Endothelial cell of umbilical vein (primary cell): ENCODE measurements around the gene CHST8. TPM values are rescaled to one million over a fixed set of nuclear protein-coding genes. Genes with fewer than 3 reads are reported as not detected.

Experiments used
- Bru-seq: library from RNA; stranded (reverse); fragments of 400-500 nt; gene quantifications from one replicate; lab custom pipeline; 2021; lab: Mats Ljungman, UMichigan
- BruChase-seq, 2 experiments: library from RNA; stranded (reverse); fragments of 400-500 nt; gene quantifications; one replicate each; lab custom pipeline; 2021; lab: Mats Ljungman, UMichigan
- BruUV-seq: library from RNA; stranded (reverse); fragments of 400-500 nt; replicated peaks from 2 replicates; lab custom pipeline; 2021; lab: Mats Ljungman, UMichigan
- CTCF ChIA-PET: fragments of 300-600, 350-600 bp; sonication (Branson Sonifier 250); formaldehyde crosslinking; loops from one replicate; lab custom pipeline; 2021; ENCODE audit warnings: antibody characterized with exemption, inconsistent platforms; lab: Charles Lee
- POLR2A ChIA-PET: fragments of 300-600, 350-600 bp; sonication (Branson Sonifier 250); formaldehyde crosslinking; loops from one replicate; lab custom pipeline; 2021; ENCODE audit warnings: antibody characterized with exemption, inconsistent platforms; lab: Charles Lee
- DNase-seq: peaks from one replicate; pipeline ENCODE4 v3.0.0-alpha.2; 2011; ENCODE audit warnings: low read depth, low spot score
- FAIRE-seq: peaks from 2 replicates; lab custom pipeline; 2011; peaks lifted over from hg19 to GRCh38; lab: Jason Lieb, UNC
- H2AFZ ChIP-seq: 2 replicates; pipeline ENCODE4 v1.6.0; 2012; ENCODE audit warnings: low read depth, low read length, control low read depth, inconsistent platforms
- H3K27ac ChIP-seq: 2 replicates; pipeline ENCODE4 v1.5.1; 2011; ENCODE audit warnings: low read depth, mild to moderate bottlenecking, control low read depth, low read length, moderate library complexity; ENCODE audit not compliant: insufficient read depth
- H3K27me3 ChIP-seq, 2 experiments: 2 replicates each; pipeline versions ENCODE4 v1.6.0 to v1.6.1; 2011; ENCODE audit warnings: low read length in 2 of 2, mixed read lengths in 1 of 2; ENCODE audit not compliant: control insufficient read depth in 2 of 2, insufficient read depth in 2 of 2
- H3K36me3 ChIP-seq, 2 experiments: 2 replicates in 1 of 2; 3 replicates in 1 of 2; pipeline ENCODE4 v1.5.1; 2011; ENCODE audit warnings: low read length in 2 of 2, mild to moderate bottlenecking in 1 of 2, moderate library complexity in 1 of 2; ENCODE audit not compliant: control insufficient read depth in 2 of 2, insufficient read depth in 2 of 2; ENCODE audit errors: extremely low read depth in 1 of 2
- H3K4me1 ChIP-seq: 3 replicates; pipeline ENCODE4 v1.5.1; 2011; ENCODE audit warnings: mild to moderate bottlenecking, low read length; ENCODE audit not compliant: control insufficient read depth, insufficient read depth; ENCODE audit errors: extremely low read depth
- H3K4me2 ChIP-seq: 2 replicates; pipeline ENCODE4 v1.6.1; 2011; ENCODE audit warnings: low read length, control low read depth, mixed read lengths; ENCODE audit not compliant: insufficient read depth
- H3K4me3 ChIP-seq, 3 experiments: fragments of 200-600 bp in 1 of 3; sonication (generic), shearing (Covaris generic) in 1 of 3; replicated peaks in 1 of 3; 2 replicates each; pipeline ENCODE4 v1.5.1; 2011 to 2016; ENCODE audit warnings: control low read depth in 3 of 3, low read length in 3 of 3, mild to moderate bottlenecking in 2 of 3, inconsistent platforms in 1 of 3, low read depth in 1 of 3, moderate library complexity in 1 of 3; ENCODE audit not compliant: insufficient read depth in 1 of 3
- H3K79me2 ChIP-seq: 2 replicates; pipeline ENCODE4 v1.6.0; 2012; ENCODE audit warnings: low read length, inconsistent platforms; ENCODE audit not compliant: control insufficient read depth, insufficient read depth
- H3K9ac ChIP-seq: replicated peaks from 2 replicates; pipeline ENCODE3; 2011; ENCODE audit warnings: low read length, control low read depth; ENCODE audit not compliant: insufficient read depth; ENCODE audit errors: extremely low read depth
- H3K9me1 ChIP-seq: replicated peaks from 3 replicates; pipeline ENCODE4 v1.6.0; 2011; ENCODE audit warnings: mild to moderate bottlenecking, low read length; ENCODE audit not compliant: control insufficient read depth, insufficient read depth; ENCODE audit errors: extremely low read depth
- H3K9me3 ChIP-seq: replicated peaks from 2 replicates; pipeline ENCODE4 v1.5.1; 2012; ENCODE audit warnings: low read length, inconsistent platforms; ENCODE audit not compliant: control insufficient read depth, insufficient read depth
- H4K20me1 ChIP-seq: replicated peaks from 2 replicates; pipeline ENCODE3; 2011; ENCODE audit warnings: mild to moderate bottlenecking, low read length; ENCODE audit not compliant: control insufficient read depth, insufficient read depth; ENCODE audit errors: extremely low read depth
- CTCF ChIP-seq, 2 donors: IDR thresholded peaks; 1 replicate in 1 of 2; 2 replicates in 1 of 2; pipeline ENCODE4 v1.5.1; 2011; ENCODE audit warnings: low read length in 2 of 2, mild to moderate bottlenecking in 2 of 2, moderate library complexity in 2 of 2, control low read depth in 1 of 2, inconsistent platforms in 1 of 2, low read depth in 1 of 2; ENCODE audit not compliant: insufficient read depth in 1 of 2; ENCODE audit errors: extremely low read depth in 1 of 2
- FOS ChIP-seq: IDR thresholded peaks from 2 replicates; pipeline ENCODE4 v1.6.1; 2011; ENCODE audit warnings: mild to moderate bottlenecking, low read length, moderate library complexity, borderline replicate concordance; ENCODE audit not compliant: insufficient read depth
- GATA2 ChIP-seq: IDR thresholded peaks from 2 replicates; pipeline ENCODE4 v1.7.0; 2011; ENCODE audit warnings: low read depth, mild to moderate bottlenecking, moderate library complexity, mixed read lengths, low read length; ENCODE audit not compliant: insufficient read length, insufficient read depth
- MAX ChIP-seq: IDR thresholded peaks from 2 replicates; pipeline ENCODE4 v1.6.1; 2011; ENCODE audit not compliant: insufficient read depth, insufficient read length
- POLR2A ChIP-seq: IDR thresholded peaks from 2 replicates; pipeline ENCODE4 v1.6.1; 2012; ENCODE audit warnings: low read depth, mild to moderate bottlenecking, control low read depth, low read length
- POLR2AphosphoS5 ChIP-seq: IDR thresholded peaks from 2 replicates; pipeline ENCODE4 v1.6.1; 2012; ENCODE audit warnings: low read depth, mild to moderate bottlenecking, control low read depth, low read length, moderate library complexity; ENCODE audit not compliant: insufficient read depth
- dilution Hi-C: fragments of 300-500 bp; cut with MboI; formaldehyde crosslinking; loops from one replicate; pipeline ENCODE4 v1.15.0; 2019; ENCODE audit warnings: low sequenced_read_pairs; ENCODE audit not compliant: extremely low pct_ligation_motif_present
- intact Hi-C: fragments of 100-400 bp; cut with micrococcal nuclease; formaldehyde crosslinking; loops from one replicate; pipeline ENCODE4 v1.10.0; 2022
- long read RNA-seq: library from polyadenylated mRNA; stranded (forward); transcript quantifications from one replicate; pipeline ENCODE4 v2.0.0, GENCODE V29; 2021
- polyA minus RNA-seq, 3 experiments: library from RNA; depleted of rRNA, polyadenylated mRNA; stranded (reverse); fragments of >200 nt; gene quantifications; 1 replicate in 1 of 3; 2 replicates in 2 of 3; pipeline ENCODE4 v1.2.3, GENCODE V29; 2011
- polyA plus RNA-seq, 4 experiments: library from polyadenylated mRNA; depleted of rRNA in 3 of 4; stranded (reverse) in 3 of 4; unstranded in 1 of 4; fragments of >200 nt; gene quantifications; 2 replicates each; pipeline versions ENCODE4 v1.2.1 to v1.2.3, GENCODE V29; 2011 to 2012; ENCODE audit warnings: missing spikeins in 1 of 4
- total RNA-seq: library from RNA; stranded (reverse); gene quantifications from 2 replicates; pipeline ENCODE4 v1.2.3, GENCODE V29; 2021

The CHST8 gene
- not detected in 2 replicates for total RNA-seq
- polyA plus RNA-seq, result 0.11 TPM in 1 of 2 replicates, not detected in the other
- 0.04 TPM in 1 of 2 replicates, not detected in the other for polyA plus RNA-seq (2011; cell fraction: cytosol; rRNA removed)
- polyA plus RNA-seq (2011; cell fraction: nucleus; rRNA removed), result not detected in 2 replicates
- 0.17 and 0.25 TPM in 2 replicates for polyA plus RNA-seq (2012)
- not detected in 2 replicates for polyA minus RNA-seq
- not detected for polyA minus RNA-seq (2011; cell fraction: cytosol; rRNA and poly(A)+ RNA removed)
- not detected in 2 replicates for polyA minus RNA-seq (2011; cell fraction: nucleus; rRNA and poly(A)+ RNA removed)
- percentile 8 among the genes with signal in this experiment for Bru-seq, nascent RNA
- percentile 7 among the genes with signal in this experiment for BruChase-seq, experiment 1, labeled RNA remaining after a 6-hour chase
- BruChase-seq, experiment 2, labeled RNA remaining after a 2-hour chase, result percentile 9 among the genes with signal in this experiment
- long read RNA-seq, result 0 reads

GRCh38 chr19:33621811-33622504, at the start of gene CHST8:
Gene CHST8 (plus strand): TSS chr19:33621953. CDS start chr19:33689262, 67,309 bp downstream.
- H3K27me3 ChIP-seq, result peaks cover 34 to 44% of the 10 kb centered on the region in 2 experiments
- POLR2A ChIA-PET, result no interaction called here

GRCh38 chr19:33572929-33573328, 48.8 kb upstream of the CHST8 start:
- TF ChIP-seq MAX (no peak), FOS (no peak), POLR2A (no peak), GATA2 (no peak), CTCF (IDR thresholded peaks at IDR 0.05; ENCODE audit: extremely low read depth in 1 of 2, insufficient read depth in 1 of 2, low read depth in 1 of 2, low read length in 2 of 2) (no peak)
- Histone ChIP-seq H3K36me3 (no peaks in the 10 kb centered on the region), H3K27me3 (no peaks in the 10 kb centered on the region), H3K4me1 (no peaks in the 10 kb centered on the region), H3K9ac (no peak overlapping the region), H3K4me3 (no peak overlapping the region), H3K79me2 (no peaks in the 10 kb centered on the region), H2AFZ (no peak overlapping the region), H3K4me2 (no peak overlapping the region), H4K20me1 (no peaks in the 10 kb centered on the region), H3K9me3 (no peaks in the 10 kb centered on the region), H3K9me1 (no peaks in the 10 kb centered on the region), H3K27ac (no peak overlapping the region)
- DNase-seq, result no peak
- ChIA-PET POLR2A (no interaction called here), CTCF (no interaction called here)
- intact Hi-C loops, result no loop called here
- FAIRE-seq, result no peak
- no TSS peak for BruUV-seq
- dilution Hi-C loops, result no loop called here

More at GRCh38 chr19:33621811-33622504, at the start of gene CHST8:
- Histone ChIP-seq H3K79me2 (no peaks in the 10 kb centered on the region), H4K20me1 (no peaks in the 10 kb centered on the region), H3K27ac (no peak within 1 kb of the TSS), H3K36me3 (no peaks in the 10 kb centered on the region), H3K4me3 (peak within 1 kb of the TSS in 1 of 3 experiments; percentile 28), H3K4me1 (no peaks in the 10 kb centered on the region), H3K9ac (no peak within 1 kb of the TSS), H3K4me2 (no peak within 1 kb of the TSS), H3K9me1 (no peaks in the 10 kb centered on the region), H3K9me3 (no peaks in the 10 kb centered on the region), H2AFZ (no peak within 1 kb of the TSS)
- intact Hi-C loops (loop anchor here (5.0 kb wide), 1 partner anchor 185 kb away; no protein-coding TSS in a partner anchor), dilution Hi-C loops (no loop called here)
- CTCF ChIA-PET, result no interaction called here
- peak; percentile 11 for DNase-seq
- no TSS peak for BruUV-seq
- TF ChIP-seq POLR2A (peak; percentile 35), POLR2AphosphoS5 (no peak)
- peak; percentile 55 for FAIRE-seq
